GM23338 (cell line): ENCODE results near the gene CXorf49. TPM values are rescaled to one million over a fixed set of nuclear protein-coding genes. Genes with fewer than 3 reads are reported as not detected.

Experiments
- ATAC-seq: fragments of 200-7000 bp; cut with Tn5 transposase; 3 replicates; pipeline ENCODE4 v1.9.1; 2020
- DNase-seq: peaks from one replicate; pipeline ENCODE4 v3.0.0-alpha.2; 2015; ENCODE audit warnings: low spot score
- H2AFZ ChIP-seq: fragments of 200-600 bp; sonication (generic); 2 replicates; pipeline ENCODE4 v1.8.0; 2016; ENCODE audit warnings: antibody characterized with exemption, mild to moderate bottlenecking, moderate library complexity
- H3F3A ChIP-seq: fragments of 200-600 bp; sonication (generic); replicated peaks from 2 replicates; pipeline ENCODE4 v1.8.0; 2017; ENCODE audit warnings: antibody characterized with exemption, mixed run types, low read depth
- H3K27ac ChIP-seq: fragments of 200-600 bp; sonication (generic); 2 replicates; pipeline ENCODE4 v1.6.1; 2016; ENCODE audit warnings: low read depth
- H3K27me3 ChIP-seq: fragments of 200-600 bp; sonication (generic); 2 replicates; pipeline ENCODE4 v1.8.0; 2016; ENCODE audit warnings: mild to moderate bottlenecking, mixed run types, moderate library complexity; ENCODE audit not compliant: insufficient read depth
- H3K36me3 ChIP-seq: fragments of 200-600 bp; sonication (generic); 2 replicates; pipeline ENCODE4 v1.8.0; 2016; ENCODE audit warnings: mild to moderate bottlenecking; ENCODE audit not compliant: insufficient read depth
- H3K4me1 ChIP-seq: fragments of 200-600 bp; sonication (generic); 2 replicates; pipeline ENCODE4 v1.8.0; 2016; ENCODE audit warnings: mild to moderate bottlenecking, moderate library complexity; ENCODE audit not compliant: insufficient read depth
- H3K4me2 ChIP-seq: fragments of 200-600 bp; sonication (generic); 2 replicates; pipeline ENCODE4 v1.7.1; 2017; ENCODE audit warnings: mixed run types
- H3K4me3 ChIP-seq: fragments of 200-600 bp; sonication (generic); 2 replicates; pipeline ENCODE4 v1.6.1; 2016; ENCODE audit warnings: mixed run types
- H3K79me2 ChIP-seq: fragments of 200-600 bp; sonication (generic); replicated peaks from 2 replicates; pipeline ENCODE4 v1.8.0; 2017; ENCODE audit warnings: mild to moderate bottlenecking; ENCODE audit not compliant: insufficient read depth
- H3K9me2 ChIP-seq: fragments of 200-600 bp; sonication (generic); 2 replicates; pipeline ENCODE4 v1.8.0; 2017; ENCODE audit not compliant: insufficient read depth
- H4K20me1 ChIP-seq: fragments of 200-600 bp; sonication (generic); replicated peaks from 2 replicates; pipeline ENCODE4 v1.8.0; 2017; ENCODE audit warnings: mild to moderate bottlenecking; ENCODE audit not compliant: insufficient read depth
- H3K27ac Mint-ChIP-seq: 2 replicates; pipeline ENCODE4 v1.8.0; 2020; ENCODE audit warnings: inconsistent platforms, mild to moderate bottlenecking, moderate library complexity, mixed read lengths
- H3K27me3 Mint-ChIP-seq: 3 replicates; pipeline ENCODE4 v1.8.0; 2022; ENCODE audit warnings: low read depth, mild to moderate bottlenecking, moderate library complexity, mixed read lengths, inconsistent platforms; ENCODE audit not compliant: insufficient read depth, poor library complexity
- H3K36me3 Mint-ChIP-seq: 3 replicates; pipeline ENCODE4 v1.8.0; 2021; ENCODE audit warnings: low read depth, mild to moderate bottlenecking, inconsistent platforms, moderate library complexity, mixed read lengths
- H3K4me1 Mint-ChIP-seq: 3 replicates; pipeline ENCODE4 v1.8.0; 2020; ENCODE audit warnings: mild to moderate bottlenecking, inconsistent platforms, mixed read lengths
- H3K4me3 Mint-ChIP-seq: 3 replicates; pipeline ENCODE4 v1.8.0; 2021; ENCODE audit warnings: moderate library complexity, mild to moderate bottlenecking, inconsistent platforms, mixed read lengths
- H3K9me3 Mint-ChIP-seq: 3 replicates; pipeline ENCODE4 v1.8.0; 2020; ENCODE audit warnings: moderate library complexity, mild to moderate bottlenecking, inconsistent platforms, mixed read lengths
- CREB1 ChIP-seq: fragments of 250-450 bp; sonication (Bioruptor Pico); IDR thresholded peaks from 2 replicates; pipeline ENCODE4 v1.5.0; 2020; ENCODE audit warnings: low read depth, mild to moderate bottlenecking, moderate library complexity
- JUNB ChIP-seq: IDR thresholded peaks from one replicate; pipeline ENCODE4 v1.6.1; 2016; ENCODE audit warnings: antibody characterized with exemption; ENCODE audit not compliant: unreplicated experiment
- NANOG ChIP-seq: IDR thresholded peaks from 2 replicates; pipeline ENCODE4 v1.6.1; 2016; ENCODE audit warnings: antibody characterized with exemption, borderline replicate concordance
- POLR2AphosphoS5 ChIP-seq: IDR thresholded peaks from 2 replicates; pipeline ENCODE4 v1.6.1; 2016; ENCODE audit warnings: antibody characterized with exemption, low read depth
- STAT1 ChIP-seq: IDR thresholded peaks from one replicate; pipeline ENCODE4 v1.6.1; 2016; ENCODE audit warnings: antibody characterized with exemption; ENCODE audit not compliant: unreplicated experiment
- ZNF114 ChIP-seq: fragments of 250-450 bp; sonication (Bioruptor Pico); IDR thresholded peaks from 2 replicates; pipeline ENCODE4 v1.5.0; 2020; ENCODE audit warnings: mild to moderate bottlenecking, moderate library complexity
- ZNF331 ChIP-seq: fragments of 250-450 bp; sonication (Bioruptor Pico); IDR thresholded peaks from 2 replicates; pipeline ENCODE4 v1.5.0; 2020; ENCODE audit warnings: low read depth, mild to moderate bottlenecking, moderate library complexity
- polyA plus RNA-seq: library from polyadenylated mRNA; unstranded; fragments of >200 nt; fragmentation: Nextera tagmentation; extraction: Ambion mirVana; gene quantifications from 2 replicates; pipeline ENCODE4 v1.2.1, GENCODE V29; 2016
- small RNA-seq: library from RNA; depleted of rRNA; stranded (forward); fragments of <200 nt; gene quantifications from one replicate; pipeline ENCODE3, GENCODE V24; 2014; ENCODE audit warnings: low replicate concordance
- total RNA-seq: library from RNA; depleted of rRNA; stranded (reverse); fragments of >200 nt; shearing (Covaris generic); gene quantifications from 2 replicates; pipeline ENCODE4 v1.2.3, GENCODE V29; 2014; rRNA removed
- TF ChIP-seq, protein P1 (sequence below), 2 experiments: fragments of 200-600 bp in 1 of 2; sonication (generic) in 1 of 2; conservative IDR thresholded peaks; 2 replicates each; pipeline versions ENCODE4 v1.5.1 to v1.6.1; 2016 to 2017; ENCODE audit warnings: antibody characterized with exemption in 2 of 2, low read depth in 2 of 2, mild to moderate bottlenecking in 2 of 2, moderate library complexity in 1 of 2
- TF ChIP-seq, protein P2 (sequence below): IDR thresholded peaks from 2 replicates; pipeline ENCODE4 v1.6.1; 2016; ENCODE audit warnings: antibody characterized with exemption
- TF ChIP-seq, protein P3 (sequence below): fragments of 250-450 bp; sonication (Bioruptor Pico); IDR thresholded peaks from 2 replicates; pipeline ENCODE4 v1.5.0; 2020; ENCODE audit warnings: mild to moderate bottlenecking, moderate library complexity

CXorf49 gene
- total and polyA plus RNA-seq, 2 experiments from 2014 or later = not detected

DNA sequence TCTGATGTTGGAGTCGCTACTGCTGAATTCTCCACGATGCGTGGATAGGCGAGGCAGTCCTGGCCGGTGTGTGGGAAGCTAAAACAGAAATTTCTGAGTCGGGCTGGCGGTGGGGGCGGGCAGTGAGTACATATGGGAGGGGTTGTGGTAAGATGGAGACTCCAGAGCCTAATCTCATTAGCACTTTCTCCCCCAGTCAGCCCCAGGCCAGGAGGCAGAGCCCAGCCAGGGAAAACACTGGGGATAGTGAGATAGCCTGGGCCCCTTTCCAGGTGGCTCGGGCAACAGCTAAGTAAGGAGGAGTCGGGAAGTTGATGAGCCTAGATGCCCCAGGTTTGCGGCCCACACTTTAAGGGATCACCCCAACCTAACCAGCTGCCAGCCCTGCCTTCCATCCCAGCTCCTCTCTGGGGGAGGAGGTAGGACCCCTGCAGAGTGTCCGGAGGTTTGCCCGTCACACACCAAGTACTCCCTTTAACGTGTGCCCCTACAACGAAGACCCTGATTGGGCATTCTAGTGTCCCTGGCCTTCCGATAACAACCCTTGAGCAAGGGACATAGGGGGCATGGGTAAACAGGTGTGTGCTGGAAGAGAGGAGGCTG lies 53.1 kb downstream of the CXorf49 start:
- Histone ChIP-seq H3K9me2 (no peaks in the 10 kb centered on the region), H3F3A (no peaks in the 10 kb centered on the region), H3K4me3 (no peak overlapping the region), H4K20me1 (no peaks in the 10 kb centered on the region), H3K36me3 (no peaks in the 10 kb centered on the region), H3K79me2 (no peaks in the 10 kb centered on the region), H3K4me2 (no peak overlapping the region), H3K4me1 (no peaks in the 10 kb centered on the region), H3K27ac (no peak overlapping the region), H2AFZ (no peak overlapping the region), H3K27me3 (no peaks in the 10 kb centered on the region)
- Mint-ChIP-seq H3K4me1 (no peaks in the 10 kb centered on the region), H3K27me3 (peaks cover 4% of the 10 kb centered on the region), H3K36me3 (no peaks in the 10 kb centered on the region; the same call in 2 of the 3 replicates), H3K9me3 (no peaks in the 10 kb centered on the region), H3K4me3 (no peak overlapping the region), H3K27ac (no peak overlapping the region)
- TF ChIP-seq ZNF114 (no peak), POLR2AphosphoS5 (no peak), CREB1 (CRISPR knock-in tag) (no peak), JUNB (no peak), NANOG (no peak), ZNF331 (CRISPR knock-in tag) (no peak), STAT1 (no peak)
- TF ChIP-seq, protein P1, sequence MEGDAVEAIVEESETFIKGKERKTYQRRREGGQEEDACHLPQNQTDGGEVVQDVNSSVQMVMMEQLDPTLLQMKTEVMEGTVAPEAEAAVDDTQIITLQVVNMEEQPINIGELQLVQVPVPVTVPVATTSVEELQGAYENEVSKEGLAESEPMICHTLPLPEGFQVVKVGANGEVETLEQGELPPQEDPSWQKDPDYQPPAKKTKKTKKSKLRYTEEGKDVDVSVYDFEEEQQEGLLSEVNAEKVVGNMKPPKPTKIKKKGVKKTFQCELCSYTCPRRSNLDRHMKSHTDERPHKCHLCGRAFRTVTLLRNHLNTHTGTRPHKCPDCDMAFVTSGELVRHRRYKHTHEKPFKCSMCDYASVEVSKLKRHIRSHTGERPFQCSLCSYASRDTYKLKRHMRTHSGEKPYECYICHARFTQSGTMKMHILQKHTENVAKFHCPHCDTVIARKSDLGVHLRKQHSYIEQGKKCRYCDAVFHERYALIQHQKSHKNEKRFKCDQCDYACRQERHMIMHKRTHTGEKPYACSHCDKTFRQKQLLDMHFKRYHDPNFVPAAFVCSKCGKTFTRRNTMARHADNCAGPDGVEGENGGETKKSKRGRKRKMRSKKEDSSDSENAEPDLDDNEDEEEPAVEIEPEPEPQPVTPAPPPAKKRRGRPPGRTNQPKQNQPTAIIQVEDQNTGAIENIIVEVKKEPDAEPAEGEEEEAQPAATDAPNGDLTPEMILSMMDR (conservative IDR thresholded peaks at IDR 0.05; ENCODE audit: low read depth in 2 of 2) = no peak
- TF ChIP-seq, protein P2, sequence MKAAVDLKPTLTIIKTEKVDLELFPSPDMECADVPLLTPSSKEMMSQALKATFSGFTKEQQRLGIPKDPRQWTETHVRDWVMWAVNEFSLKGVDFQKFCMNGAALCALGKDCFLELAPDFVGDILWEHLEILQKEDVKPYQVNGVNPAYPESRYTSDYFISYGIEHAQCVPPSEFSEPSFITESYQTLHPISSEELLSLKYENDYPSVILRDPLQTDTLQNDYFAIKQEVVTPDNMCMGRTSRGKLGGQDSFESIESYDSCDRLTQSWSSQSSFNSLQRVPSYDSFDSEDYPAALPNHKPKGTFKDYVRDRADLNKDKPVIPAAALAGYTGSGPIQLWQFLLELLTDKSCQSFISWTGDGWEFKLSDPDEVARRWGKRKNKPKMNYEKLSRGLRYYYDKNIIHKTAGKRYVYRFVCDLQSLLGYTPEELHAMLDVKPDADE = no peak
- TF ChIP-seq, protein P3, sequence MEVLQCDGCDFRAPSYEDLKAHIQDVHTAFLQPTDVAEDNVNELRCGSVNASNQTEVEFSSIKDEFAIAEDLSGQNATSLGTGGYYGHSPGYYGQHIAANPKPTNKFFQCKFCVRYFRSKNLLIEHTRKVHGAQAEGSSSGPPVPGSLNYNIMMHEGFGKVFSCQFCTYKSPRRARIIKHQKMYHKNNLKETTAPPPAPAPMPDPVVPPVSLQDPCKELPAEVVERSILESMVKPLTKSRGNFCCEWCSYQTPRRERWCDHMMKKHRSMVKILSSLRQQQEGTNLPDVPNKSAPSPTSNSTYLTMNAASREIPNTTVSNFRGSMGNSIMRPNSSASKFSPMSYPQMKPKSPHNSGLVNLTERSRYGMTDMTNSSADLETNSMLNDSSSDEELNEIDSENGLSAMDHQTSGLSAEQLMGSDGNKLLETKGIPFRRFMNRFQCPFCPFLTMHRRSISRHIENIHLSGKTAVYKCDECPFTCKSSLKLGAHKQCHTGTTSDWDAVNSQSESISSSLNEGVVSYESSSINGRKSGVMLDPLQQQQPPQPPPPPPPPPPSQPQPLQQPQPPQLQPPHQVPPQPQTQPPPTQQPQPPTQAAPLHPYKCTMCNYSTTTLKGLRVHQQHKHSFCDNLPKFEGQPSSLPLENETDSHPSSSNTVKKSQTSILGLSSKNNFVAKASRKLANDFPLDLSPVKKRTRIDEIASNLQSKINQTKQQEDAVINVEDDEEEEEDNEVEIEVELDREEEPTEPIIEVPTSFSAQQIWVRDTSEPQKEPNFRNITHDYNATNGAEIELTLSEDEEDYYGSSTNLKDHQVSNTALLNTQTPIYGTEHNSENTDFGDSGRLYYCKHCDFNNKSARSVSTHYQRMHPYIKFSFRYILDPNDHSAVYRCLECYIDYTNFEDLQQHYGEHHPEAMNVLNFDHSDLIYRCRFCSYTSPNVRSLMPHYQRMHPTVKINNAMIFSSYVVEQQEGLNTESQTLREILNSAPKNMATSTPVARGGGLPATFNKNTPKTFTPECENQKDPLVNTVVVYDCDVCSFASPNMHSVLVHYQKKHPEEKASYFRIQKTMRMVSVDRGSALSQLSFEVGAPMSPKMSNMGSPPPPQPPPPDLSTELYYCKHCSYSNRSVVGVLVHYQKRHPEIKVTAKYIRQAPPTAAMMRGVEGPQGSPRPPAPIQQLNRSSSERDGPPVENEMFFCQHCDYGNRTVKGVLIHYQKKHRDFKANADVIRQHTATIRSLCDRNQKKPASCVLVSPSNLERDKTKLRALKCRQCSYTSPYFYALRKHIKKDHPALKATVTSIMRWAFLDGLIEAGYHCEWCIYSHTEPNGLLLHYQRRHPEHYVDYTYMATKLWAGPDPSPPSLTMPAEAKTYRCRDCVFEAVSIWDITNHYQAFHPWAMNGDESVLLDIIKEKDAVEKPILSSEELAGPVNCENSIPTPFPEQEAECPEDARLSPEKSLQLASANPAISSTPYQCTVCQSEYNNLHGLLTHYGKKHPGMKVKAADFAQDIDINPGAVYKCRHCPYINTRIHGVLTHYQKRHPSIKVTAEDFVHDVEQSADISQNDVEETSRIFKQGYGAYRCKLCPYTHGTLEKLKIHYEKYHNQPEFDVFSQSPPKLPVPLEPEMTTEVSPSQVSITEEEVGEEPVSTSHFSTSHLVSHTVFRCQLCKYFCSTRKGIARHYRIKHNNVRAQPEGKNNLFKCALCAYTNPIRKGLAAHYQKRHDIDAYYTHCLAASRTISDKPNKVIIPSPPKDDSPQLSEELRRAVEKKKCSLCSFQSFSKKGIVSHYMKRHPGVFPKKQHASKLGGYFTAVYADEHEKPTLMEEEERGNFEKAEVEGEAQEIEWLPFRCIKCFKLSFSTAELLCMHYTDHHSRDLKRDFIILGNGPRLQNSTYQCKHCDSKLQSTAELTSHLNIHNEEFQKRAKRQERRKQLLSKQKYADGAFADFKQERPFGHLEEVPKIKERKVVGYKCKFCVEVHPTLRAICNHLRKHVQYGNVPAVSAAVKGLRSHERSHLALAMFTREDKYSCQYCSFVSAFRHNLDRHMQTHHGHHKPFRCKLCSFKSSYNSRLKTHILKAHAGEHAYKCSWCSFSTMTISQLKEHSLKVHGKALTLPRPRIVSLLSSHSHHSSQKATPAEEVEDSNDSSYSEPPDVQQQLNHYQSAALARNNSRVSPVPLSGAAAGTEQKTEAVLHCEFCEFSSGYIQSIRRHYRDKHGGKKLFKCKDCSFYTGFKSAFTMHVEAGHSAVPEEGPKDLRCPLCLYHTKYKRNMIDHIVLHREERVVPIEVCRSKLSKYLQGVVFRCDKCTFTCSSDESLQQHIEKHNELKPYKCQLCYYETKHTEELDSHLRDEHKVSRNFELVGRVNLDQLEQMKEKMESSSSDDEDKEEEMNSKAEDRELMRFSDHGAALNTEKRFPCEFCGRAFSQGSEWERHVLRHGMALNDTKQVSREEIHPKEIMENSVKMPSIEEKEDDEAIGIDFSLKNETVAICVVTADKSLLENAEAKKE = no peak
- ATAC-seq = no peak
- DNase-seq = no peak

Small RNA genes within 50 kb of the gene (small RNA-seq; reads per million reads assigned to genes)
- not detected for gene BX276092.4
- gene BX276092.6 = not detected
- not detected for gene BX276092.8

Other genes starting within 250 kb of the CXorf49 start
- gene OGT, start 185.2 kb downstream of the CXorf49 start, total RNA-seq = 128 and 163 TPM in 2 replicates
- gene OGT, start 185.2 kb downstream of the CXorf49 start, polyA plus RNA-seq = 35.5 and 43.3 TPM in 2 replicates
- gene GCNA, start 139.8 kb downstream of the CXorf49 start, total RNA-seq = 1.5 and 2.7 TPM in 2 replicates
- 0.63 and 1.2 TPM in 2 replicates for gene GCNA, start 139.8 kb downstream of the CXorf49 start, polyA plus RNA-seq
- not detected in 2 replicates for gene CXCR3, start 99.8 kb downstream of the CXorf49 start, total RNA-seq
- gene CXCR3, start 99.8 kb downstream of the CXorf49 start, polyA plus RNA-seq = not detected in 2 replicates
- not detected in 2 replicates for gene CXorf49B, start 45.1 kb upstream of the CXorf49 start, total RNA-seq
- gene CXorf49B, start 45.1 kb upstream of the CXorf49 start, polyA plus RNA-seq = not detected in 2 replicates
- gene NHSL2, start 192.6 kb upstream of the CXorf49 start, total RNA-seq = 7.0 and 9.5 TPM in 2 replicates
- 3.7 and 4.7 TPM in 2 replicates for gene NHSL2, start 192.6 kb upstream of the CXorf49 start, polyA plus RNA-seq